ENCODE measurements around the gene TNPO1. TPM values are rescaled to one million over a fixed set of nuclear protein-coding genes. Genes with fewer than 3 reads are reported as not detected.
"Not testable (repeated sequence)": the region's sequence is repeated elsewhere in the genome, so short reads cannot be mapped to it uniquely, and the experiment has no call there.

The TNPO1 gene
- 10 to 100 TPM; 17.3 to 26.8 (median 21.2) TPM for polyA plus RNA-seq

GRCh38 chr5:72816284-72817075 is at the start of gene TNPO1:
TSS of gene TNPO1 (plus strand) at chr5:72816661. CDS start at chr5:72816738, 77 bp downstream.
- 0% methylated on average over 88 to 93 of the region's 93 CpGs for WGBS, 3 donors
- peak within 1 kb of the TSS; percentile 79 for H3K27ac ChIP-seq (ENCODE audit: low read depth, low read length)

GRCh38 chr5:72767289-72768010 is 49.0 kb upstream of the TNPO1 start:
- 57 to 70% (median 70%) methylated on average over 7 of the region's 7 CpGs for WGBS, 3 donors
- no peak overlapping the region for H3K27ac ChIP-seq (ENCODE audit: low read depth, low read length)

DNA sequence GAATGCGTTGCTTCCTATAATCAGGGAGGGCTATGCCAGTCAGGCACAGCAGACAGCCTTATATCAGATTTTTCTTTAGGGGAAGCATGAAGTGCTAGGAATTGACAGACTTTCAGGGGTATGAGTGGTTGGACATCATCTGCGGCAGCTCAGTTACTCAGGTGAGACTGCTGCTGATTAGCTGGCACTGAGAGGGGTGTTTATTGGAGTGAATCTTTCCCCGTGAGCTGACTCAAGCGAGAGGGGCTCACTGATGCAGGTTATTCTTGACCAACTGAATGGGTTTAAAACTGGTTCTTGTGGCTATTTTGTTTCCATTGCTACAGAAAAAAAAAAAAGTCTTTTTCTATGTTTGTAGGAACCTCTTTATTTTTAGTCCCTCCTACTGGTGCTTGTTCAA is 46.2 kb upstream of the TNPO1 start:
- no peak overlapping the region for H3K27ac ChIP-seq (ENCODE audit: low read depth, low read length)
- 90 to 97% (median 95%) methylated on average over 4 of the region's 4 CpGs for WGBS, 3 donors

GRCh38 chr5:72776684-72777083 is 39.8 kb upstream of the TNPO1 start:
- WGBS, 3 donors = 91 to 97% (median 94%) methylated on average over 1 of the region's 1 CpG
- no peak overlapping the region for H3K27ac ChIP-seq (ENCODE audit: low read depth, low read length)

GRCh38 chr5:72779520-72779919 is 36.9 kb upstream of the TNPO1 start:
- WGBS, 3 donors = 67 to 96% (median 93%) methylated on average over 2 of the region's 2 CpGs
- no peak overlapping the region for H3K27ac ChIP-seq (ENCODE audit: low read depth, low read length)

- no peak overlapping the region for H3K27ac ChIP-seq (ENCODE audit: low read depth, low read length)
- 76 to 92% (median 89%) methylated on average over 1 of the region's 1 CpG for WGBS, 3 donors
Observed at GRCh38 chr5:72783354-72783753, 33.1 kb upstream of the TNPO1 start.

DNA sequence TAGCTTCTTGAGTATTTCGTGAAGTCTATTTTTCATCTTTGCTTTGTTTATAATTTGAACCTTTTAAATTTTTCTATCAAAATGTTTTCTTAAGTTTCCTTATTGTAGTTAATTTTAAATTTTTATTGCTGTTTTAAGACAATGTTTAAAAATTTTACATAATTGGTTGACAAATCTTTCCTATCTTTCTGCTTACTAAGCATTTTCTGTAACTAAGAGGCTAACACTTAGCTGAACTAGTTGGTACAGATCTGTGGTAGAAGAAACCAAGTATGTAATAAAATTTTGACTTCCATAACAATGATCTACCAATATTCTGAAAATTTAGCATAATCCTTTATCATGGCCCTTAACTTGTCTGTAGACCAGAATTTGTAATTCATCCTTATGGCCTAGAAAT is 32.3 kb upstream of the TNPO1 start:
- WGBS, 3 donors = 97 to 98% (median 98%) methylated on average over 1 of the region's 1 CpG
- no peak overlapping the region for H3K27ac ChIP-seq (ENCODE audit: low read depth, low read length)

DNA sequence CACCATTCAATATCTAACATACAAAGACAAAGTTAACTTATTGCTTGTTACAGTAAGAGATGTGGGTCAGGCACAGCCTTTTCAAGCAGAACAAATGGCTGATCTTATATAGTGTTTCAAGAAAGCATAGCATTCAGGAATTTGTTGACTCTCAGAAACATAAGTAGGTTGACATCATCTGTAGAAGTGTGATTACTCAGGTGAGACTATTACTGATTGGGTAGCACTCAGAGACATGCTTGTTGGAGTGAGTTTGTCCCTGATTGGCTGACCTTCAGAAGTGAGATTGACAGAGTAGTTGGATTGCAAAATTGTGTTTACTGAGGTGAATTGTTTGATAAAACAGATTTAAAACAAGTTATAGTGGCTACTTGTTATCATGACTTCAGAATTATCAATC is 30.7 kb upstream of the TNPO1 start:
- H3K27ac ChIP-seq (ENCODE audit: low read depth, low read length) = no peak overlapping the region

GRCh38 chr5:72786676-72787075 is 29.8 kb upstream of the TNPO1 start:
- WGBS, 3 donors = 75 to 91% (median 89%) methylated on average over 4 of the region's 4 CpGs
- no peak overlapping the region for H3K27ac ChIP-seq (ENCODE audit: low read depth, low read length)

DNA sequence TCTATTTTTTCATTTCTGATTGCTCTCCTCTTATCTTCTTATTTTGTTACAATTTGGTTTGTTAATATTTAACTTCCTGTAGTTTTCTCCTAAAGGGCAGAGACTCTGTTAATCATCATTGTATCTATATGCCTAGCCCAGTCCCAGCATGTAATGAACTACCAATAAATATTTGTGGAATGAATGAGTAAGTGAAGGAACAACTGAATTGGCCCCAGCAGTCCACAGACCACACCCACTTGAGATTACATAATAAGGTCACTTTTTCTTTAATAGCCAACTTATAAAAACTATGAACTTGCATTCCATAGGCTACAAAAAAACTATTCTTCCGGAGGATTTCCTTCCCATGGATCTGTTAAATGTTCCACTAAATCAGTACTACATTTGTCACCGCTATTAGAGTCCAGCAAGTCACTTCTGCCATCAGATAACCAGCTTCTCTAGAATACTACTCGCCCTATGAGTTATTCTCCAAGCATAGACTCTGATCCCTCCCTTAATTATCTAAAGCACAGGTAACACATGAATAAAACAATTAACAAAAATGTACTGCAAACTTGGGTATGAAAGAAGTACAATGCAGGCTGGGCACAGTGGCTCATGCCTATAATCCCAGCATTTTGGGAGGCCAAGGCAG is 27.5 kb upstream of the TNPO1 start:
- WGBS, 3 donors = 61 to 77% (median 75%) methylated on average over 3 of the region's 3 CpGs
- H3K27ac ChIP-seq (ENCODE audit: low read depth, low read length) = no peak overlapping the region

DNA sequence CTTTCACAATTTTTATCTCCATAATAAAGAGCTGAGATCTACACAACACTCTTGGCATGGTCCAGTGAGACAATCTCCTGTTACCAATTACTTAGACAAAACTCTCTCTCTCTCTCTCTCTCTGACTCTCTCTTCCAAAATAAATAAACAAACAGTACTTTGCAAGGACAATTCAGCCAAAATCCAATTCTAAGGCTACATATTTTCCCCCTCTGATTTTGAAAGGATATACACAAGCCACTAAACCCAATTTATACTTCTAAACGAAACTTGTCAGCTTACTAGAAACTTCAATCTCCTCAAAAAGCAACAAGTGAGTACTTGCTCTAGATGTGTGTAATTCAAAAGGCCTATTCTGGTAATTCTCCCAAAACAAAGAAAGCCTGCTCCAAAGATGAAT is 26.3 kb upstream of the TNPO1 start:
- H3K27ac ChIP-seq (ENCODE audit: low read depth, low read length) = no peak overlapping the region
- 54 to 73% (median 56%) methylated on average over 1 of the region's 1 CpG for WGBS, 3 donors

DNA sequence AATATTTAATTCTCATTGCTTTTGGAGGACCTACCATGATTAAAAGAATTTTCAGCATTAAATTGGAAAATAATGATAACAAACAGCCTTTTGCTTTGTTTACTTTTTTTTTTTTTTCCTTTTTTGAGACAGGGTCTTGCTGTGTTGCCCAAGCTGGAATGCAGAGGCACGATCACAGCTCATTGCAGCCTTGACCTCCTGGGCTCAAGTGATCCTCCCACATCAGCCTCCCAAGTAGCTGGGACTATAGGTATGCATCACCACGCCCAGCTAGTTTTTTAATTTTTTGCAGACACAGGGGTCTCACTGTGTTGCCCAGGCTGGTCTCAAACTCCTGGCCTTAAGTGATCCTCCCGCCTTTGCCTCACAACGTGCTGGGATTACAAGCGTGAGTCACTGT is 23.8 kb upstream of the TNPO1 start:
- not testable (repeated sequence) for H3K27ac ChIP-seq (ENCODE audit: low read depth, low read length)
- 91 to 92% (median 91%) methylated on average over 5 of the region's 5 CpGs for WGBS, 3 donors

DNA sequence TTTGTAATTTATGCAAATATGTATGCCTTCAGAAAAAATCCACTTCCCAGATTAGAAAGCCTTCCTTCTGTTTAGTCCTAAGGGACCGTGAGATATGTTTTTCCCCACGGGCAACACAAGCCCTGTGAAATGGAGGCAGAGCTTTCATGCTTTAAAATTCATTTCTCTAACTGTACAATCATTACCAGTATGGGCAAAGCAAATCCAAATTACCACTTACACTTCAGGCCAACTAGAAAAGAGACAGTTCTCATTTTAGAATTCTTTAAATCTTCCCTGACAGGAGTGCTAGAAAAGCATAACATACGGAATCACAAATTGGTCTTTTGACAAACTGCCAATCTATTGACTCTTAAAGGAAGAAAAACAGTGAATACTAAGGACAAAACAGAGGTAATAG is 20.5 kb upstream of the TNPO1 start:
- no peak overlapping the region for H3K27ac ChIP-seq (ENCODE audit: low read depth, low read length)
- WGBS, 3 donors = 80 to 84% (median 82%) methylated on average over 3 of the region's 3 CpGs

DNA sequence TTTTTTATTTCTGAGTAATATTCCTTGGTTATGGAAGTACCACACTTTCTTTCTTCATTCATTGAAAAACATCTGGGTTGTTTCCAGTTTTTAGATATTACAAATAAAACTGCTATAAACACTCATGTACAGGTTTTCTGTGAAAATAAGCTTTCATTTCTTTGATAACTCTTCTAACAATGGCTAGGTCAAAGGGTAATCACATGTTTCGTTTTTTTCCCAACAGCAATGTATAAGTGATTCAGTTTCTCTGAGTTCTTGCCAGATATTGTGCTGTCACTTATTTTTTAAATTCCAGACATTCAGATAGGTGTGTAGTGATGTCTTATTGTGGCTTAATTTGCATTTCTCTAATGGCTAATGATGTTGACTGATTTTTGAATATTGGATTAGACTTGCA is 16.7 kb upstream of the TNPO1 start:
- WGBS, 3 donors = 38 to 70% (median 64%) methylated on average over 1 of the region's 1 CpG
- no peak overlapping the region for H3K27ac ChIP-seq (ENCODE audit: low read depth, low read length)

- WGBS, 3 donors = 68 to 82% (median 76%) methylated on average over 4 of the region's 4 CpGs
- H3K27ac ChIP-seq (ENCODE audit: low read depth, low read length) = not testable (repeated sequence)
Observed at GRCh38 chr5:72808637-72809036, 7.8 kb upstream of the TNPO1 start.

GRCh38 chr5:72811849-72812248 is 4.6 kb upstream of the TNPO1 start:
- 84 to 94% (median 87%) methylated on average over 1 of the region's 1 CpG for WGBS, 3 donors
- no peak overlapping the region for H3K27ac ChIP-seq (ENCODE audit: low read depth, low read length)

GRCh38 chr5:72812488-72812887 is 4.0 kb upstream of the TNPO1 start:
- WGBS, 3 donors = 78 to 97% (median 83%) methylated on average over 1 of the region's 1 CpG
- no peak overlapping the region for H3K27ac ChIP-seq (ENCODE audit: low read depth, low read length)

- H3K27ac ChIP-seq (ENCODE audit: low read depth, low read length) = no peak overlapping the region
Observed at GRCh38 chr5:72814104-72814503, 2.4 kb upstream of the TNPO1 start.

DNA sequence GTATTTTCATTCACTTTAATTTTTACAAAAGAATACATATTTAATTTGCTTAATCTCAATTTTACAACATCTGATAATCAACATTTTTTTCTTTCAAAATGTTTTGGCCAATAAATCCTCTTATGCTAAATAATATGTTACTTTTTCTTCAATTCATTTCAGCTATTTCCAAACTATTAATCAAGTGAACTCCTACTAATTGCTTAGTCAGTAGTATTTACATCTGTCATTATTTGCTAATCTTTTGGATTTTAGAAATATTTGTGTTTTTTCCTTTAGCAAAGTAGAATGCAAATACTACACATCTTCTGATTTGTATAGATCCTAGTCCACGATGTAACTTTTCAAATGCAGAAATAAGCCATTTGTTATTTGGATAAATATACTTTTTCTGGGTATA is 1.6 kb upstream of the TNPO1 start:
- WGBS, 3 donors = 56 to 93% (median 84%) methylated on average over 1 of the region's 1 CpG
- no peak overlapping the region for H3K27ac ChIP-seq (ENCODE audit: low read depth, low read length)
